ENCODE measurements around the gene HOXA11.
A peak's percentile ranks its signal among the peaks of the same experiment; 100 is the strongest.

HOXA11 gene

DNA sequence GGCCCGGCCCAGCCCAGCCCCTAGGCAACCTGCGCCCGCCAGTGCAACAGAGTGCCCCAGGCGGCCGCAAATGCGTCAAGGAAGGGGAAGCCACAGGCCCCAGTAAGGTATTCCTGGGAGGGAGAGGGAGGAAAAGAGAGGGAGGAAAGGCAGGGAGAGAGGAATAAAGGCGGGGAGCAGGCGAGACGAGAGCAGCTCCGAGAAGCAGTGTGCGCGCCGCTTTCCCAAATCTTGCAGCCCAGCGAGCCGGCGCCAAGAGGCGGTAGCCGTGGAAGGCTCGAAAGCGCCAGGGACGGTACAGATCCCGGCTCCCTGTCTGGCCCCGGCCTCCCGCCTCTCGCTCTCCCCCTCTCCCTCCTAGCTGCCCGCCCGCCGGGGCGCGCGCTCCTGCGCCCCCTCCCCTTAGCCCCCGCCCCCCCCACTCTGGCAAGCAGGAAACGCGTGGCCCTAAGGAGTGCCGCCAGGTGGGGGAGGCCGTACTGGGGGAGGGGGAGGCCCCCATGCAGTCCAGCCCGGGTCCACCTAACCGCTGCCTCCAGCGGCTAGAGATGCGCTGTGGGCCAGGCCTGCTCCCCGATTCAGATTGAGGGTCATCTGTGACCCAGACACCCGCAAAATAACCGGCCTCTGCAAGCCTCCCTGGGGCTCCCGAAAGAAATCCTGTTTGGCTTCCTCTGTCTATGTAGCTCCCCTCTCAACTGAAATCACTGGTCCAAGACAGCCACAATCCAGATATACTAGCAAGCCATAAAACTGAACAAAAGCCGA is 15.2 kb downstream of the HOXA11 start:
- no peak for DNase-seq (ENCODE audit: low read depth)

DNA sequence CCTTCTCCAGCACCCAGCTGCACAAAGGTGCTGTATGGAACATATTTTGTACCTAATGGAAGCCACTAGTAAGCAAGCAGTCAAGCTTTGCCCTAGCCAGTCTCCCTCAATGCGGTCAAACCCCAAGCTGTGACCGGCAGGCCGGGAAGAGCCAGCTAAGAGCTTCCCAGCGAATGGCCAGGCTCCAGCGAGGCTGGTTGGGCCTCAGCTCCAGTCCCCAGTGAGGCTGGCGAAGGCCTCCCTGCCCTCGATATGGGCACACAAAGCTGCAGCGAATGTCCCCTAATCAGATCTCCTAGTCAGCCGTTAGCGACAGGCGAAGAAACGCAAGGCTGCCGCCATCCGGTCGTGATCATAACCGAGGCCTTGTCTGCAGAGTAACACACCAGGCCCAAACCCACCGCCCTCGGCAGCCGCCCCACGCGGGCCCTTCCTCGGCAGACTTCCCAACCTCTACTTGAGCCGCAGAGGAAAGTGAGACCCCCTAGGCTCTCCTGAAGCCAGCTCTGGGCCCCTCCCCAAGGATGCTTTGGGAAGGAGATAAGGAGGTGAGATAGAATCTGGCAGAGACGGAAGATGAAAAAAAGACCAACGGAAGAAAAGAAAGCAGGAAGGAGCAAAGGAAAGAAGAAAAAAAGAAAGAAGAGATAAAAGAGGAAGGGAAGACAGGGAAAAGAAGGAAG is 16.6 kb downstream of the HOXA11 start:
- DNase-seq (ENCODE audit: low read depth), result no peak

DNA sequence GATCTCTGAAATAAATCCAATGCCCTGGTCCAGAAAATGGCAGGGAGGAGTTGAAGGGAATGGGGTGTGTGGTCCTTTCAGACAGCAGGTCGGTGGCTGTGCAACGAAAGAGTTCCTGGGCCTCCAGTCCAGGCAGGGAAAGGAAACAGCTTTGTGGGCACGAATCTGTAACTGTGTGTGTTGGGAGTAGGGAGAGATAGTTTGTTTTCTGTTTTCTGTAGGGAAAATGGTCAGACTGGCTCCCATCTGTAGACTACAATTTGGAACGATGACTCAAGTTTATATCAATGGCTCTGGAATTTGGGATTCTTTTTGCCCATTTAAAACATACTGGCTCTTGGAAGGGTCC is 17.1 kb downstream of the HOXA11 start:
- no peak for DNase-seq (ENCODE audit: low read depth)

DNA sequence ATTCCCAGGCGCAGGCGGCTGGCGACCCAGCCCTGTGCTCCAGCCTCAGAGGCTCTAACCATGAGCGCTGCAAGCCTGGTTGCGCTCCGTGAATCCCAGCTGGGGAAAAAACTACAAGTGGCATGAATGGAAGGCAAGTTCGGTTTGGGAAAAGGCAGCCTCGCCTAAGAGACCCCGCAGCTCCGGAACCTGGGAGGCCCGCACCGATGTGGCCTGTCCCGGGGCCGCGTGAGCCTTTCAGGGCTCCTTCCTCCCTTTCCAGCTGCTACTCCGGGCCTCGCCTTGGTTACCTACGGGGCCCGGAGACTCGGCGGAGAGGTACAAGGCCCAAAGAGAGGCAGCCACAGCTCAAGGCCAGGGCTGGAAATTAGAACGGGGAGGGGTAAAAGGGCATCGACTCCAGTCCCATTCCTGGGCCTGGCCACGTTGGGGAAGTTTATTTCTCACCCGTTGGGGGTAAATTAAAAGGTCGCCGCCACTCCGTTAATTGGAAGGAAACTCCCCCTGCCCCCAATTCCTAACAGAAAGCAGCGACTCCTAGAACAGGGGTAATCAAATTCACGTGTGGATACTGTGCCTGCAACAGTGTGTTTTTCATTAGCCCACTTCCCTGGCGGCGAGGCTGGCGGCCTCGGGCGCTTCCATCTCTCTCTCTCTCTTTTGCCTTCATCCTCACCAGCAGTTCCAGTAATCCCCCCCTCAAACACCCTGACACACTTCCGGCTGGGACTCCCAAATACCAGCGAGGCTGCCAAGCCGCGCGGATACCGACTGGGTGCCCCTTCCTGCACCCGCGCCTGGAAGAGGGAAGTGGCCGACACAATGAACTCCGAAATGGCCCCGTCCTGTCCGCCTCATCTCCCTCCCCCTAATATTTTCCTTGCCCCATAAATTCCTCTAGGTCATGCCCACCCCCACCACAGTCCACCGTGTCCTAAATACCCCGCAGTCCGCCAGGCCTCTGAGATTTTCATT is 18.2 kb downstream of the HOXA11 start:
- no peak for DNase-seq (ENCODE audit: low read depth)

DNA sequence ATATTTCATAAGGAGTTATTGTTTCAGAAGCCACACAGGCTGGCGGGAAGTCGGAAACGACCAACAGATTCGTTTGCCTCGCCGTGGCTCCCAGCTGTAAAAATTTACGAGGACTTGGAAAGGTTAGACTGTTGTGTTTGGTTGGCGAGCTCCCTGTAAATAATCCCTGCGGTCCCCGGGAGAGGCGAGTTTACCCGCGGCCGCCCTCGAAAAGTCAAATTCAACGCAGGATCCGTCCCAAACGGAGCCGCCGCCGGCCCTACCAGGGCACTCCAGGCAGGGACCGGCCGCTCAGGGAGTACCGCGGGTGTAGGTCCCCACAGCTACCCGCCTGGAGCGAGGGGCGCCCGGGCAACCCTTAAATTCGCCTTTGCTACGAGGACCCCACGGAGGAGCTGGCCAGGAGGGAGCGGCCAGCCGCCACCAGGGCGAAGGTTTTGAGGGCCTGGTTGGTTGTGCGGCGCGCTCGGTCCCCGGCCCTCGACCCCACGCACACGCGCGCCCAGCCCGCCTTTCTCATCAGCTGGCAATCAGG is 19.0 kb downstream of the HOXA11 start:
- no peak for DNase-seq (ENCODE audit: low read depth)

DNA sequence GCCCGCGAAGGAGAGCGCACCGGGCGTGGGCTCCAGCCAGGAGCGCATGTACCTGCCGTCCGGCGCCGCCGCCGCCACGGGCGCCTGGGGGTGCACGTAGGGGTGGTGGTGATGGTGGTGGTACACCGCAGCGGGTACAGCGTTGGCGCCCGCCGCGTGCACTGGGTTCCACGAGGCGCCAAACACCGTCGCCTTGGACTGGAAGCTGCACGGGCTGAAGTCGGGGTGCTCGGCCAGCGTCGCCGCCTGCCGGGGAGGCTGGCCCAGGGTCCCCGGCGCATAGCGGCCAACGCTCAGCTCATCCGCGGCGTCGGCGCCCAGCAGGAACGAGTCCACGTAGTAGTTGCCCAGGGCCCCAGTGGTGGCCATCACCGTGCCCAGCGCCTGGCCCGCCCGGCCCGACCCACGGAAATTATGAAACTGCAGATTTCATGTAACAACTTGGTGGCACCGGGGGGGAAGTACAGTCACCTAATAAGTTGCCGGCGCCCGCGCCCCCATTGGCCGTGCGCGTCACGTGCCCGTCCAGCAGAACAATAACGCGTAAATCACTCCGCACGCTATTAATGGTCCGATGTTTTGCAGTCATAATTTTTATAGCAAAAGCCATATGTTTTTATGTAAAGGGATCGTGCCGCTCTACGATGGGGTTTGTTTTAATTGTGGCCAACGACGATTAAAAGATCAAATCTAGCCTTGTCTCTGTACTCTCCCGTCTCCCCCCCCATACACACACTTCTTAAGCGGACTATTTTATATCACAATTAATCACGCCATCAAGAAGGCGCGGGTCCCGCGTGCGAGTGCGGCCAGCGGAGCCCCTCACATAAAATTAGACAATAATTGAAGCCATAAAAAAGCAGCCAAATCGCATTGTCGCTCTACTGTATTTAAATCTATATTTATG is 19.7 kb downstream of the HOXA11 start, which contains the start of gene HOXA9:
HOXA9 (minus strand) TSS at position 449 of the 907 bp plus-strand sequence; CDS start at position 369, 80 bp downstream.
- no peak for DNase-seq (ENCODE audit: low read depth)

DNA sequence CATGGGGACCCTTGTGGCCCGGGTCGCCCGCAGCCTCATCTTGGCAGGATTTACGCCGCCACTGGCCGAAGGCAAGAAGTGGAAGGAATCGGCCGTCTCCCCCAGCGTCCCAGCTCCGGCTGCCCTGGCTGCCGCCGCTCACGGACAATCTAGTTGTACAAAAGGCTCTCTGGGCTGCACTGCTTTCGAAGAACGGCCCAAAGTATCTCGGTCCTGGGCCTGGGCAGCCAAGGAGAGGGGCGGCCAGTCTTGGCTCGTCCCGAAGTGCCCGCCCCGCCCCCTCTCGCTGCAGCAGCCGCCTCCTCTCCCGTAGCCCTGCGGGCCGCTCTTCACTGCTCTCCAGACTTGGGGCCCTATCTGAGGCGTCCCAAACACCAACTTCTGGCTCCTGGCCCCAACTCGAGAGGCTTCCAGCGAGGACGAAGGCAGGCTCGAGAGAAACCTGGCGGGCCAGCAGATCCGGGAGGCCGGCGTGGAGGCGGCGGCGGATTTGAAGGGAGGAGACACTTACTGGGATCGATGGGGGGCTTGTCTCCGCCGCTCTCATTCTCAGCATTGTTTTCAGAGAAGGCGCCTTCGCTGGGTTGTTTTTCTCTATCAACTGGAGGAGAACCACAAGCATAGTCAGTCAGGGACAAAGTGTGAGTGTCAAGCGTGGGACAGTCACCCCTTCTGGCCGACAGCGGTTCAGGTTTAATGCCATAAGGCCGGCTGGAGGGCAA is 20.5 kb downstream of the HOXA11 start:
- DNase-seq (ENCODE audit: low read depth), result no peak

DNA sequence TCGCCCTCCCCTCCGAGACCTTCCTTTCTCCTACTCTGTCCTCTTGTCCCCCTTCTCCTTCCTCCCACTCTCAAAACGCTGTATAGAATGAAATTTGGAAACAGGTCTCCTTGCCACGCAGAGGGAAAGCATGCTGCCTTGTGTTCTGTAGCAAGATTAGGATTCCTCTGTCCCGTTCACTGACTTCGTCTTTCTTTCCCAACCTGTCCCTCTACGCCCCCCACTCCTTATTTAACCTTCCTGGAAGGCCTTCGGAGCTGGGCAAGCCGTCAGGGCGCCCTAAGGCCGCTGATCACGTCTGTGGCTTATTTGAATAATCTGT is 21.0 kb downstream of the HOXA11 start:
- no peak for DNase-seq (ENCODE audit: low read depth)

DNA sequence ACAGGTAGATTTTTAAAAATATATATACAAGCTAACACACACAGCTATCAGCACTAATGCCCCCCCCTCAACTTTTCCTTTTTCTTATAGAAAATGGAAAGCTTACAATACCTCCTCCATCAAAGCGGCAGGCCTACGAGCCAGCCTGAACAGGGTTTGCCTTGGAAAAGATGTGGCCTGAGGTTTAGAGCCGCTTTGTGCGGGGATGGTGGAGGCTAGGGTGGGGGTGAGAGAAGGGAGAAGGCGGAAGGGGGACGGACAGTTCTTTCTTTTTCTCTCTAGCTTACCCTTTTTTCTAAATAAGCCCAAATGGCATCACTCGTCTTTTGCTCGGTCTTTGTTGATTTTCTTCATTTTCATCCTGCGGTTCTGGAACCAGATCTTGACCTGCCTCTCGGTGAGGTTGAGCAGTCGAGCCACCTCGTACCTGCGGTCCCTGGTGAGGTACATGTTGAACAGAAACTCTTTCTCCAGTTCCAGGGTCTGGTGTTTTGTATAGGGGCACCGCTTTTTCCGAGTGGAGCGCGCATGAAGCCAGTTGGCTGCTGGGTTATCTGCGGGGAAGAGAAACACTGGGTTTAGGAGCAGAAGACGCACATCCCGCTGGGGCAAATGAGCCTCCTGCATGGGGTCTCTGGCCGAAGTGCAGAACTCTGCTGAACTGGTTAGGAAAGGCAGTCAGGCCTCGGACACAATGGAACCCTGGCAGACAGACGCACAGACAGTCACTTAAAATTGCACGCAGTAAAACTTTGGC is 21.6 kb downstream of the HOXA11 start:
- DNase-seq (ENCODE audit: low read depth), result no peak

DNA sequence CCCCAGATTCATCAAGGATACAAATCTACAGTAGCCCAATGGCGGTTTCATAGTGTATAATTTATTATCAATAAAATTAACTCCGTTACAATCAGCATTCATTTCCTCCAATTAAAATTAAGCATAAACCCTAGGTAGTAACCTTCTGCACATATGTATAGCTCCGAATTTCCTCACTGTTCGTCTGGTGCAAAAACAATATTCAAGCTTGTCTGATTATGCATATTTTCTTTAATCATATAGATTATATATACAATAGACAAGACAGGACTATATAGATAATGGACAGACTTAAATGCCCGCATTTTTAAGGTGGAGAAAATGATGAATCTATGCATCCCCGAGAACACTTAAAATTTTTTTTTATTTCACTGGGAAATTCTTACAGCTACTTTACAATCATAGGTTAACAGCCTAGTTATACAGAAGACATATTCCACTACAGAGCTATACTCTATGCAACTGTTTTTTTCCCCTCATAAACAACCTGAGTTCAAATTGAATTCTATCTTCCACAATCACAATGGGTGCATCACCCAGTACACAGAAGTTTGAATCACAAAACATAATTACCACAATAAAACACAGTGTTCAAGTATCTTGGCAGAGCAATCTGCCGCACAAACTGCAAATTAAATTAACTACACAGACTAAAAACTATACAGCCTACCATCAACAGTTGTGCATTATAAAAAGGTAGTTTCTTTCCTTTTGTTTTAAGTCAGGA is 22.3 kb downstream of the HOXA11 start:
- no peak for DNase-seq (ENCODE audit: low read depth)

DNA sequence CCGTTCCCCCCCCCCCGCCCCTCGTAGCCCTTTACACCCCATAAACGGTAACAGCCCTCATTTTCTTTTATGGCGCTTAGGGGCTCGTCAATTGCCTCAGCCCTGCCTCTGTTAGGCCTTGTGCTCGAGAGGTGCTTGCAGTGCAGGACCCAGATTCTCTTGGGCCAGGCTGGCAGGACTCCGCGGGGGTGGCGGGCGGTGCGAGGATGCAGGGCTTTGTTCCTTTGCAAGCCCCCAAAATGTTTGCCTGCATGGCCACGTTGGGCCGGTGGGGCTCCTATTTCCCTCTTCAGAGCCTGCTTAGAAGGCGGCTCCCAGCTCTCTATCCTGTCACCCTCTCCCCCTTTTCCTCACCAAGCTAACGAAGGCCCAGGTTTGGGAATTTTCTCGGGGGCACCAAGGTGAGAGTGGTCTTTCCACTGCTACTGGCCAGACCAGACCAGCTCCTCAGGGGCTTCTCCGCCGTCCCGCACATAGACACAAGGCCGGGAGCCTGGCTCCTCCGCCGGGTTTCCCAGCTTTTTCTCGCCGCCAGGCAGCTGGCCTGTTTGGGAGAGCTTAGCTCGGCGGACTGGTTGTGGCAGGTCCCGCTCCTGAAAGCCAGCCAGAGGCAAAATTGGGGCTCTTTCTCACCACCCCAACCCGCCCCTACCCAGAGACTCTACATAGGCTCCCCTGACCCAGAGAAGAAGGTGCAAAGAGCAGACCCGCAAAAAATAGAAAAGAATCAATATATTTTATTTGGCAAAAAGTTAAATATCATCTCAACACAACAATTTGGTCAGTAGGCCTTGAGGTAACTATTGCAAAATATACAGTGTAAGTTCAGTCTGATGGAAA is 23.1 kb downstream of the HOXA11 start:
- no peak for DNase-seq (ENCODE audit: low read depth)

DNA sequence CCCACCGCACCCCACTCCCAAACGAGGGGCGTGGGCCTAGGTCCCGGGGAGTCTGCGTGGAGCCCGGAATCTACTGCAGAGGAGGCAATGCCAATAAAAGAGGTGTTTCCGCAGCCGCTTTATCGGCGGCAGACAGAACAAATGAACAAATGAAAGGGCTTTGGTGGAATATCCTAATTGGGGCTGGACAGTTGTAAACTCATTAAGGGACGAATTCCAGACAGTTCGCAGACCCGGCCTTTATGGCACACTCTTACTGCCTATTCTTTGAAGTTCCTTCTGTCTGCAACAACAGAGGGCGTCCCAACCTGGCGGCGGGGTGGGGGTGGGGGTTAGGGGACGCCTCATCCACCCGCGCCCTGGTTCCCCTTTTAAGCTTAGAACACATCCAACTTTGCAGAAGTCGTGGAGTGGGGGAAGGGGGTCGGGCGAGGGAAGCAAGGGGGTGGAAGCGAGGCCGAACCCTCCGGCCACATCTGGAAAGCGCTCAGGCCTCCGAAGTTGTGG is 23.8 kb downstream of the HOXA11 start:
- no peak for DNase-seq (ENCODE audit: low read depth)

DNA sequence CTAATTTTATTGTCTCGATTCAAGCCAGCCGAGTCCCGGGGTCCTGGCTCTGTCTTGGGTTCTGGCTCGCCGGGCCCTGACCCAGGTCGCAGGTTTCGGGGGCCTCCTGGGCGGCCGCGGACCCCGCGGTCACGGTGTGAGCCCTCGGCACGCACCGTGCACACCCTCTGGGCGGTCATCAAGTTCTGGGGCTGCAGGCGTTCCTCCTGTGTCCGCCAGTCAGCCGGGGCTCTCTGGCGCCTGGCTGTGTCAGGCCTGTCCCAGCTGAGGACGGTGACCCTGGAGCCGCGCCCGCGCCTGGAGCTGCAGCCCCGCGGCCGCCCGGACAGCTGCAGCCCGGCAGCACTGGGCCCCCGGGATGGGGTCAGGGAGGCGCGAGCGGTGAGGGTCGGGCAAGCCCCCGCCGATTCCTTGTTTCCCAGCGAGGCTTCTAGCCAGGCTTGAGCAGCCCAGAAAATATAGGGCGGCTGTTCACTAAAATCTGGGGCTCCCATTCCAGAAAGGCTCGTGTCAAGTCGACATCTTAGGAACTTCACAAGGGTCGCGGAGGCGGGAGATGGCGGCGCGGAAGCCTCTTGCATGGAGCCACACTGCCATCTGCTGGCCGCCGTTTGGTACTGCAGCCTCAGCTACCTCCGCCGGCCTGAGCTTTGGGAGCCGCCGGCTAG is 24.4 kb downstream of the HOXA11 start:
- DNase-seq (ENCODE audit: low read depth), result peak; percentile 85

DNA sequence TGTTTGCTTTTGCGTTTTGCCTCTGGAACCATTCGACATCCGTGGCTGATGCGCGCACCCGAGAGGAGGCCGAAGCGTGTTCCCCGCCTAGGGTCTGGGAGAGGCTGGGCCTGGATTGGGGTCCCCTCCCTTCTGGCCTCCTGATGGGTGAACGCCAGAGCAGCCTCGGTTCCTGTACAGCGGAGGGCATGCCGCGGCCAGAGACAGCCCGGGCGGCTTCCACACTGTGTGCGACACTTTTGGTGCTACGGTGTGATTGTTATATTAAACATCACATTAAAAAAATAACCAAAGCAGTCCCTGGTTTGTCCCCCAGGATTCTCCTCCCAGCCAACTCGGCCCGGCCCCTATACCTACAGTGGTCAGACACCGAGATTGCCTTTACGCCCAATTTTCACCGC is 24.9 kb downstream of the HOXA11 start:
- no peak for DNase-seq (ENCODE audit: low read depth)

DNA sequence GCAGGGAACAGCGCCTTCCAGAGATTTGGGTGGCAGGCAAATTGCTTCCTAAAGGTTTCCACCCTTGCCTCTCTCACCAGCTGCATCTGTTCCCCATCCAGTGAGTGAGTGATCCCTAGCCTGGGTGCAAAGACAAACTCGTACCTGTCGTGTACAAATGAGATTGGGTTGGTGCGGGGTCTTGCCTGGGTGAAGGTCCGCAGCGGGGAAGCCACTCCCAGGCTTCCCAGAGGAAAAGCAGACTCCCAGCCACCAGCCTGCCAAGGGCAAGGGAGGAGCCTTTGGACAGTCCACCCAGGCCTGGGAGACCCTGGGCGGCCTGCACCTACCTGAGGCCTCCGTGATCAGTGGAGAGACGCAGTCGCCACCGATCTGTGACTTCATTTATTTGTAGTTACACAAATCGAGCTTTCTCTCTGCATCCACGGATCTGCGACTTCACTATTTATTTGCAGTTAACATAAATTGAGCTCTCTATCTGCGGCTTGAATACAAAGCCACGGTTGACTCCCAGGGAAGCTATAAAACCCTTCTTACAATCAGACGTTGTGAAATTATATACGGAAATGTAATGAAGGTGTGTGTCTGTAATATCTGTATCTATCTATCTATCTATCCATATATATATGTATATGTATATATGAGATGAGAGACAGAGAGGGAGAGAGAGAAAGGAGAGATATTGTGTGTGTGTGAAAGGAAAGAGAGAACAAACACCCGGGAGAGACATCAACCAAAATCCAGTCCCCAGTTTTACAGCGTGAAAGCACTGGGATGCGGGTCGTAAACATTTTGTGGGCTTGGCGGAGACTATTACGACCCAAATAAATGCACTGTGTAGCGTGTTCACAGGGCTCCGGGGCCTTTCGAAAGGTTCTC is 25.5 kb downstream of the HOXA11 start:
- no peak for DNase-seq (ENCODE audit: low read depth)

DNA sequence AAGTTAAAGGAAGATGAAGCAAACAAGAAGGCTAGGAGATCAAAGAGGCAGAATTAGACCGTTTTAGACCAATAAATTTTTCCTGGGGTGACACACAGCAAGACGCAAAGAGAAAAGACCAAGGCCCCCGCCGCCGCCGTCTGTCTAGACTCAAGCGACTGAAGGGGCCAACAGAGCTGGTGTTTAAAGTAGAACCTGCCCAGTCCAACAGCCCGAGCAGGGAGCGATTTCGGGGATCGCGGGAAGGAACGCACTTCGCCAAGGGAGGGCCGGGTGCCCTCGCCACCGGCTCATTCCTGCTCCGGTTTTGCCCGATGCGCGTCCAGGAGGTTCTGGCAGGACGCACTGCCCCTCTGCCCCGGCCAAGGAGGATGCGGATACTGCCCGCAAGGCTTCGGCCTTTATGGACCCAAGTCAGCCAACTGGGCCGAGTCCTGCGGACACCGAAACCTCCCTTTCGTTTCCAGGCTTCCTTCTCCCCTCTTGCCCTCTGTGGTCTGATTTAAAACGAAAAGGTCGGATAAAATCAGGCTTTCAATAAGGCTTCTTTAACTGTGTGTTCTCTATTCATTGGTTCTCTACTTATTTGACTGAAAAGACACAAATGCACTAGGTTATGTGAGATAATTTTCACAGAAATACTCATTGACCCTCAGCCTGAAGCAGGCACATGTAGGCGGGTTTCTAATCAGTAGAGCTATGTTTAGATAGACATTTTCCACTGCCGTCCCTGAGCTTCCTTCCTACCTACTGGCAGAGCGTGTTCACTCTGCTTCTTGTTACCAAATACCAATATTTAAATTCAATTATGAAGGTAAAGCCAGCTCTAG is 26.4 kb downstream of the HOXA11 start:
- DNase-seq (ENCODE audit: low read depth), result no peak

Data from activated T-cell treated with anti-CD3 and anti-CD28 coated beads for 1 hour (primary cell).